Kidney (tissue), 14 donors: ENCODE results near the gene MSMP. TPM values are rescaled to one million over a fixed set of nuclear protein-coding genes. Genes with fewer than 3 reads are reported as not detected.

ENCODE experiments used
- DNase-seq, 5 donors: peaks; one replicate each; pipeline ENCODE4 v3.0.0-alpha.2; 2013 to 2020
- FAIRE-seq: peaks from 2 replicates; lab custom pipeline; 2012; peaks lifted over from hg19 to GRCh38; lab: Jason Lieb, UNC
- H3K27ac ChIP-seq, 2 donors: one replicate each; pipeline ENCODE4 v1.7.0; 2013; ENCODE audit warnings: low read depth in 2 of 2, low read length in 2 of 2, inconsistent platforms in 1 of 2
- H3K27me3 ChIP-seq: one replicate; pipeline ENCODE4 v1.7.1; 2013; ENCODE audit warnings: low read length, inconsistent platforms; ENCODE audit not compliant: control insufficient read depth, insufficient read depth
- H3K36me3 ChIP-seq, 3 donors: one replicate each; pipeline versions ENCODE4 v1.7.0 to v1.7.1; 2013; ENCODE audit warnings: low read length in 3 of 3, control low read depth in 1 of 3, inconsistent platforms in 1 of 3; ENCODE audit not compliant: insufficient read depth in 3 of 3, control insufficient read depth in 2 of 3
- H3K4me1 ChIP-seq, 3 donors: one replicate each; pipeline versions ENCODE4 v1.7.0 to v1.7.1; 2013; ENCODE audit warnings: low read length in 3 of 3, inconsistent platforms in 1 of 3, low read depth in 1 of 3; ENCODE audit not compliant: control insufficient read depth in 2 of 3, insufficient read depth in 2 of 3
- H3K4me3 ChIP-seq, 3 donors: one replicate each; pipeline versions ENCODE4 v1.7.0 to v1.8.1; 2013; ENCODE audit warnings: low read length in 3 of 3, control low read depth in 1 of 3, inconsistent platforms in 1 of 3
- H3K9ac ChIP-seq, 3 donors: one replicate each; pipeline versions ENCODE4 v1.7.0 to v1.7.1; 2013; ENCODE audit warnings: low read length in 3 of 3, control low read depth in 1 of 3, inconsistent platforms in 1 of 3
- H3K9me3 ChIP-seq, 3 donors: one replicate each; pipeline versions ENCODE4 v1.7.0 to v1.7.1; 2013; ENCODE audit warnings: low read length in 3 of 3, control low read depth in 1 of 3, inconsistent platforms in 1 of 3; ENCODE audit not compliant: control insufficient read depth in 2 of 3, insufficient read depth in 1 of 3
- CTCF ChIP-seq: IDR thresholded peaks from 3 replicates; pipeline ENCODE4 v1.5.1; 2012; ENCODE audit warnings: mild to moderate bottlenecking, moderate library complexity, borderline replicate concordance; ENCODE audit not compliant: insufficient read depth; ENCODE audit errors: extremely low read depth
- intact Hi-C: fragments of 100-400 bp; cut with DNase I; formaldehyde crosslinking; loops from one replicate; pipeline ENCODE4 v1.11.1; 2022
- polyA plus RNA-seq: library from polyadenylated mRNA; stranded (reverse); fragments of 350-450 nt; fragmentation: Illumina TruSeq; extraction: RNeasy Lipid Tissue Mini Kit (QIAGEN cat#74804); gene quantifications from one replicate; pipeline ENCODE4 v1.2.3, GENCODE V29; 2014; ENCODE audit warnings: low read depth, low replicate concordance; ENCODE audit not compliant: insufficient read depth
- total RNA-seq: library from RNA; stranded (reverse); fragmentation: NEBNext Ultra II Directional; extraction: Animal tissue kit (Norgen Biotek cat#: 25700); gene quantifications from one replicate; pipeline ENCODE4 v1.2.1, GENCODE V29; 2021
- donor health status: control.
- donor health status: control.
- donor health status: control.
- donor health status: control.
- donor health status: control.
- donor health status: DM: yes; HTN: yes; CAD: no.
- donor health status: Normal renal cell carcinoma (clear cell type).

MSMP gene
- total and polyA plus RNA-seq, 2 donors from 2014 or later = 0.47 TPM; not detected in 1

GRCh38 chr9:35776018-35776417 is 21.9 kb upstream of the MSMP start:
- Histone ChIP-seq H3K9ac (no peak overlapping the region), H3K4me1 (peaks cover 0 to 10% (median 0%) of the 10 kb centered on the region in 3 donors), H3K9me3 (no peaks in the 10 kb centered on the region), H3K27me3 (no peaks in the 10 kb centered on the region), H3K27ac (no peak overlapping the region), H3K36me3 (no peaks in the 10 kb centered on the region), H3K4me3 (no peak overlapping the region)
- DNase-seq = peak in 3 of 5 donors; percentile 72 to 91 (median 90)
- FAIRE-seq = no peak
- intact Hi-C loops = no loop called here
- no peak for TF ChIP-seq CTCF

- DNase-seq = peak in 2 of 5 donors; percentile 38 to 42
Measured at GRCh38 chr9:35774907-35775635, 21.0 kb upstream of the MSMP start.

DNA sequence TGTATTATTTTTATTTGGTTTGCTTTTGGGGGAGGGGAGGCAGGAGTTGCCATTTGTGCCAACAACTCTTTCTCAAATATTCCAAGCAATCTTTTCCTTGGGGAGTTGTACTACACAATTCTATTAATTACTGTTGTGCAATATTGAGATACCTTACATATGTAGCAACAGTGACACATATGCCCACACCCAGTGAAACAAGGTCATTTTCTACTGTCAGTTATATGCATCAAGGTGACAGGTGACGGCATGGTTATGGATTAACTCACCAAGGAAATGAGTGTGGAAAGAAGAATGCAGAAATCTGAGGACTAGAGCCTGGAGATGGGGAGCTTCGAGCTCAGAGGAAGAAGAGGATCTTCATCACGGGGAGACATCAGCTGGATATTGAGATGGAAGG is 17.9 kb upstream of the MSMP start:
- H3K9ac ChIP-seq = no peak overlapping the region
- no peak for TF ChIP-seq CTCF
- DNase-seq = no peak
- no peaks in the 10 kb centered on the region for H3K27me3 ChIP-seq
- no peak overlapping the region for H3K4me3 ChIP-seq
- no peak for FAIRE-seq
- peaks cover 0 to 17% (median 6%) of the 10 kb centered on the region in 3 donors for H3K4me1 ChIP-seq
- H3K27ac ChIP-seq = no peak overlapping the region
- H3K9me3 ChIP-seq = no peaks in the 10 kb centered on the region
- intact Hi-C loops = no loop called here
- H3K36me3 ChIP-seq = no peaks in the 10 kb centered on the region

More at GRCh38 chr9:35774907-35775635, 21.0 kb upstream of the MSMP start:
- Histone ChIP-seq H3K9me3 (no peaks in the 10 kb centered on the region), H3K9ac (no peak overlapping the region), H3K4me3 (no peak overlapping the region), H3K36me3 (no peaks in the 10 kb centered on the region), H3K4me1 (peaks cover 0 to 17% (median 6%) of the 10 kb centered on the region in 3 donors), H3K27ac (no peak overlapping the region), H3K27me3 (no peaks in the 10 kb centered on the region)
- no peak for TF ChIP-seq CTCF
- intact Hi-C loops = no loop called here
- FAIRE-seq = no peak
